Muscle of leg (tissue), 11 donors: ENCODE data around the gene ALG13. TPM values are rescaled to one million over a fixed set of nuclear protein-coding genes. Genes with fewer than 3 reads are reported as not detected.
A peak's percentile ranks its signal among the peaks of the same experiment; 100 is the strongest.

ENCODE experiments used
- DNase-seq: peaks from one replicate; pipeline ENCODE4 v3.0.0; 2013
- H3K27ac ChIP-seq: one replicate; pipeline ENCODE4 v1.5.1; 2013; ENCODE audit warnings: mild to moderate bottlenecking, low read length, control low read depth
- H3K27me3 ChIP-seq: one replicate; pipeline ENCODE4 v1.6.1; 2013; ENCODE audit warnings: low read length; ENCODE audit not compliant: control insufficient read depth, insufficient read depth
- H3K36me3 ChIP-seq: one replicate; pipeline ENCODE4 v1.6.1; 2013; ENCODE audit warnings: low read length; ENCODE audit not compliant: control insufficient read depth, insufficient read depth
- H3K4me1 ChIP-seq: one replicate; pipeline ENCODE4 v1.6.1; 2013; ENCODE audit warnings: low read length; ENCODE audit not compliant: control insufficient read depth, insufficient read depth
- H3K4me3 ChIP-seq: one replicate; pipeline ENCODE4 v1.5.1; 2013; ENCODE audit warnings: low read length, control low read depth
- H3K9me3 ChIP-seq: replicated peaks from 2 replicates; pipeline ENCODE4 v1.6.1; 2013; ENCODE audit warnings: low read depth, low read length; ENCODE audit not compliant: control insufficient read depth
- WGBS: methylation state at CpG from one replicate; pipeline ENCODE4 v1.1.5; 2013; ENCODE audit warnings: missing lambda C conversion rate; ENCODE audit not compliant: insufficient coverage; 5-methylcytosine and 5-hydroxymethylcytosine counted together
- polyA plus RNA-seq, 8 donors: library from polyadenylated mRNA; unstranded; fragments of 120-200 nt; gene quantifications; one replicate each; pipeline versions ENCODE4 v1.2.1 to v1.2.3, GENCODE V29; 2013; ENCODE audit warnings: inconsistent platforms in 1 of 8, low replicate concordance in 1 of 8; ENCODE audit not compliant: insufficient read length in 8 of 8, insufficient read depth in 1 of 8
- total RNA-seq: library from RNA; stranded (reverse); fragments of 120-200 nt; gene quantifications from one replicate; pipeline ENCODE4 v1.2.4, GENCODE V29; 2013

ALG13 gene
- total and polyA plus RNA-seq, 9 donors: 23.0 to 52.0 (median 29.3) TPM

DNA sequence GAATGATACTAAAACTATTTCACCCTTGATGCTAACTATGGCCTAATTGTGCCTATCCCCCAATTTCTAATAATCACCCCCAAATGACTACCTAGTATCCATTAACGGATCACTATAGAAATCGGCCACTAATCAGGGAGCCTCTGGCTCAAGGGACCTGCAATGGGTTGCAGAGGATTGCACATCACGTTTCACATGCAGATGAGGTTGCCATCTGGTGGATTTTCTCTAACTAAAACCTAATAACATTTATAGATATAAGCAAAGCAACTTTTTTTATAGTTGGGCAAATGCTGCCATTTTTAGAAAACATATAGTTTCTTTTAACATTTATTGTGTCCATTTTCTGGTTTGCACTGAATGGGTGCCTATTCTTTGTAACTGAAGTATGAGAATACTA lies 28.3 kb upstream of the ALG13 start:
- no peak overlapping the region for H3K27ac ChIP-seq
- no peaks in the 10 kb centered on the region for H3K9me3 ChIP-seq
- H3K4me3 ChIP-seq: no peak overlapping the region
- H3K36me3 ChIP-seq: no peaks in the 10 kb centered on the region
- 20% methylated on average over 1 of the region's 3 CpGs for WGBS
- peak; percentile 37 for DNase-seq
- H3K27me3 ChIP-seq: peaks cover 9% of the 10 kb centered on the region
- H3K4me1 ChIP-seq: no peaks in the 10 kb centered on the region

DNA sequence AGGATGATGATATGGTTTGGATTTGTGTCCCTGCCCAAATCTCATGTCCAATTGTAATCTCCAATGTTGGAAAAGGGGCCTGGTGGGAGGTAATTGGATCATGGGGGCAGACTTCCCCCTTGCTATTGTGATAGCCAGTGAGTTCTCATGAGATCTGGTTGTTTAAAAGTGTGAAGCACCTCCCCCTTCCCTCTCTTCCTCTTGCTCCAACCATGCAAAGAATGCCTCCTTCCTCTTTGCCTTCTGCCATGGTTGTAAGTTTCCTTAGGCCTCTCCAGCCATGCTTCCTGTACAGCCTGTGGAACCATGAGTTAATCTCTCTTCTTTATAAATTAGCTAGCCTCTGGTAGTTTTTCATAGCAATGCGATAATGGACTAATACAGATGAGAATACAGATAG lies 19.7 kb upstream of the ALG13 start:
- no peaks in the 10 kb centered on the region for H3K36me3 ChIP-seq
- no peaks in the 10 kb centered on the region for H3K9me3 ChIP-seq
- WGBS: no CpG with 5 or more reads among the region's 1 CpG

GRCh38 chrX:111662292-111662691 lies 18.7 kb upstream of the ALG13 start:
- DNase-seq: no peak
- Histone ChIP-seq H3K27me3 (peaks cover 6% of the 10 kb centered on the region), H3K36me3 (no peaks in the 10 kb centered on the region), H3K4me1 (no peaks in the 10 kb centered on the region), H3K9me3 (no peaks in the 10 kb centered on the region), H3K4me3 (no peak overlapping the region), H3K27ac (no peak overlapping the region)
- WGBS: 46% methylated on average over 2 of the region's 3 CpGs

More for the DNA sequence above, 19.7 kb upstream of the ALG13 start:
- Histone ChIP-seq H3K4me1 (no peaks in the 10 kb centered on the region), H3K4me3 (no peak overlapping the region), H3K27me3 (peaks cover 6% of the 10 kb centered on the region), H3K27ac (no peak overlapping the region)
- DNase-seq: no peak

- H3K36me3 ChIP-seq: no peaks in the 10 kb centered on the region
- H3K4me3 ChIP-seq: no peak overlapping the region
- peaks cover 9% of the 10 kb centered on the region for H3K27me3 ChIP-seq
- H3K9me3 ChIP-seq: no peaks in the 10 kb centered on the region
- DNase-seq: peak; percentile 76
- peak overlapping the region; percentile 35 for H3K27ac ChIP-seq
- no peaks in the 10 kb centered on the region for H3K4me1 ChIP-seq
- WGBS: 50% methylated on average over 3 of the region's 7 CpGs
These were observed 9.3 kb upstream of the ALG13 start for GRCh38 chrX:111671668-111672067.

DNA sequence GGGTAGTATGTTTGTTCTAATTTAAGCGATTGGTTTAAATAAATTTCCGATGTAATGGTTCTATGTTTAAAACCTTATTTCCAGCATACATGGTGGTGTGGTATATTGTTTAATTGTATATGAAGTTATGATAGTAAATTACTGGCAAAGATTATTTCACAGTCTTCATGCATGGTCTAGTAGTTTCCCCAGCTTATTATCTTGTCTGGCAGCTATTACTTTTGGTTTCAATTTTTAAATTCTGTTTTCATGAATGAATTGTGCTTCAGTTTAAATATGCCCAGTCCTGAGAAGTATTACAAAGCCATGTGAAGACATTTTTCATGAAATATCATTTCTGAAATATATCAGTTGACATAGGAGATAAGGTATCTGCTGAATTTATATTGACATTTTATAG lies 6.3 kb downstream of the ALG13 start:
- DNase-seq: no peak
- no peak overlapping the region for H3K4me3 ChIP-seq
- peaks cover 6% of the 10 kb centered on the region for H3K27me3 ChIP-seq
- no CpG with 5 or more reads among the region's 2 CpGs for WGBS
- H3K9me3 ChIP-seq: no peaks in the 10 kb centered on the region
- H3K36me3 ChIP-seq: no peaks in the 10 kb centered on the region
- H3K4me1 ChIP-seq: no peaks in the 10 kb centered on the region
- no peak overlapping the region for H3K27ac ChIP-seq

GRCh38 chrX:111695297-111695880 lies 14.4 kb downstream of the ALG13 start:
- DNase-seq: no peak
- Histone ChIP-seq H3K4me3 (no peak overlapping the region), H3K4me1 (no peaks in the 10 kb centered on the region), H3K27me3 (peaks cover 9% of the 10 kb centered on the region), H3K27ac (no peak overlapping the region), H3K9me3 (no peaks in the 10 kb centered on the region), H3K36me3 (no peaks in the 10 kb centered on the region)
- WGBS: 83% methylated on average over 2 of the region's 7 CpGs

GRCh38 chrX:111719426-111720210 lies 38.6 kb downstream of the ALG13 start:
- Histone ChIP-seq H3K4me3 (no peak overlapping the region), H3K27me3 (peaks cover 5% of the 10 kb centered on the region), H3K9me3 (no peaks in the 10 kb centered on the region), H3K4me1 (no peaks in the 10 kb centered on the region), H3K27ac (no peak overlapping the region), H3K36me3 (no peaks in the 10 kb centered on the region)
- WGBS: no CpG with 5 or more reads among the region's 5 CpGs
- peak; percentile 6 for DNase-seq

- no peak overlapping the region for H3K27ac ChIP-seq
- H3K4me1 ChIP-seq: no peaks in the 10 kb centered on the region
- WGBS: no CpG with 5 or more reads among the region's 2 CpGs
- H3K36me3 ChIP-seq: peaks cover 4% of the 10 kb centered on the region
- H3K4me3 ChIP-seq: no peak overlapping the region
- DNase-seq: no peak
- peaks cover 9% of the 10 kb centered on the region for H3K27me3 ChIP-seq
- no peaks in the 10 kb centered on the region for H3K9me3 ChIP-seq
These were observed 47.1 kb downstream of the ALG13 start for GRCh38 chrX:111728096-111728495.

GRCh38 chrX:111731351-111731750 lies 50.4 kb downstream of the ALG13 start:
- H3K9me3 ChIP-seq: no peaks in the 10 kb centered on the region
- WGBS: 20% methylated on average over 1 of the region's 4 CpGs
- H3K27me3 ChIP-seq: peaks cover 8% of the 10 kb centered on the region
- no peak overlapping the region for H3K4me3 ChIP-seq
- no peaks in the 10 kb centered on the region for H3K4me1 ChIP-seq
- no peak overlapping the region for H3K27ac ChIP-seq
- DNase-seq: no peak
- peaks cover 8% of the 10 kb centered on the region for H3K36me3 ChIP-seq

DNA sequence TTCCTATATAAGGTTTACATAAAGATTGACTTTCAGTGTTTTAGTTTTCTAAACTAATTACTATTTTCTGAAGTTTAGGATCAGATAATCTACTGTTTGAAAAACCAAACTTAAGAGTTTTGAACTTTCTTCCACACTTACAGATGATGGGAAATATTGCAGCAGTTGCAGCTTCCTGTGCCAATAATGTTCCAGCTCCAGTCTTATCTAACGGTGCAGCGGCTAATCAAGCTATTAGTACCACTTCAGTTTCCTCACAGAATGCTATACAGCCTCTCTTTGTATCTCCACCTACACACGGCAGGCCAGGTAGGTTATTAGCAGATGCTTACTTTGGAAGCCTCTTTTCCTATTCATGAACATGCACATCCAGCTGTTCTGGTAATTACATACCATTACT lies 55.6 kb downstream of the ALG13 start:
- Histone ChIP-seq H3K36me3 (peaks cover 11% of the 10 kb centered on the region), H3K9me3 (no peaks in the 10 kb centered on the region), H3K4me3 (no peak overlapping the region), H3K27me3 (peaks cover 9% of the 10 kb centered on the region), H3K27ac (no peak overlapping the region), H3K4me1 (no peaks in the 10 kb centered on the region)
- WGBS: 100% methylated on average over 1 of the region's 3 CpGs
- no peak for DNase-seq
